CD4-positive, alpha-beta T cell (primary cell): ENCODE results near the gene OLFM2. TPM values are rescaled to one million over a fixed set of nuclear protein-coding genes. Genes with fewer than 3 reads are reported as not detected.

Source experiments
- ATAC-seq: fragments of 200-7000 bp; cut with Tn5 transposase; one replicate; pipeline ENCODE4 v1.10.0; 2022; ENCODE audit warnings: mild to moderate bottlenecking; ENCODE audit not compliant: poor library complexity
- CTCF ChIA-PET: fragments of 350-600 bp; sonication (Branson Sonifier 250); formaldehyde crosslinking; loops from one replicate; lab custom pipeline; 2021; ENCODE audit warnings: antibody characterized with exemption, inconsistent platforms; lab: Charles Lee
- POLR2A ChIA-PET: fragments of 350-600 bp; sonication (Branson Sonifier 250); formaldehyde crosslinking; loops from one replicate; lab custom pipeline; 2021; ENCODE audit warnings: antibody characterized with exemption, inconsistent platforms; lab: Charles Lee
- DNase-seq, 14 experiments: peaks; one replicate each; pipeline ENCODE4 v3.0.0-alpha.2; 2013 to 2020; ENCODE audit warnings: mixed read lengths in 2 of 14
- H3K27ac ChIP-seq, 2 donors: one replicate each; pipeline versions ENCODE4 v1.5.1 to v1.7.0; 2013; ENCODE audit warnings: low read length in 2 of 2, low read depth in 1 of 2, mild to moderate bottlenecking in 1 of 2
- H3K27me3 ChIP-seq, 2 experiments: 1 replicate in 1 of 2; 2 replicates in 1 of 2; pipeline versions ENCODE4 v1.6.1 to v1.7.0; 2013; ENCODE audit warnings: low read length in 2 of 2, control low read depth in 1 of 2, mild to moderate bottlenecking in 1 of 2, moderate library complexity in 1 of 2; ENCODE audit not compliant: insufficient read depth in 2 of 2, control insufficient read depth in 1 of 2
- H3K36me3 ChIP-seq: one replicate; pipeline ENCODE4 v1.6.1; 2013; ENCODE audit warnings: low read length, control low read depth; ENCODE audit not compliant: insufficient read depth
- H3K4me1 ChIP-seq: one replicate; pipeline ENCODE4 v1.6.1; 2013; ENCODE audit warnings: low read length, control low read depth; ENCODE audit not compliant: insufficient read depth
- H3K4me3 ChIP-seq: one replicate; pipeline ENCODE4 v1.5.1; 2013; ENCODE audit warnings: mild to moderate bottlenecking, low read length, moderate library complexity
- H3K9me3 ChIP-seq, 2 experiments: 1 replicate in 1 of 2; 2 replicates in 1 of 2; pipeline versions ENCODE4 v1.6.1 to v1.7.0; 2013; ENCODE audit warnings: low read length in 2 of 2, mild to moderate bottlenecking in 2 of 2, control low read depth in 1 of 2, moderate library complexity in 1 of 2; ENCODE audit not compliant: control insufficient read depth in 1 of 2, insufficient read depth in 1 of 2
- H3K27ac Mint-ChIP-seq: one replicate; pipeline ENCODE4 v1.8.0; 2020; ENCODE audit warnings: mixed read lengths
- H3K27me3 Mint-ChIP-seq: one replicate; pipeline ENCODE4 v1.8.0; 2021; ENCODE audit warnings: mixed read lengths
- H3K36me3 Mint-ChIP-seq: one replicate; pipeline ENCODE4 v1.8.0; 2021; ENCODE audit warnings: low read depth, mixed read lengths
- H3K4me1 Mint-ChIP-seq: one replicate; pipeline ENCODE4 v1.8.0; 2021; ENCODE audit warnings: low read depth, mixed read lengths
- H3K4me3 Mint-ChIP-seq: one replicate; pipeline ENCODE4 v1.8.0; 2020; ENCODE audit warnings: mild to moderate bottlenecking, mixed read lengths
- H3K9me3 Mint-ChIP-seq: one replicate; pipeline ENCODE4 v1.8.0; 2020; ENCODE audit warnings: mixed read lengths
- intact Hi-C, 2 experiments: fragments of 100-400 bp; cut with DNase I in 1 of 2; cut with micrococcal nuclease in 1 of 2; formaldehyde crosslinking; loops; one replicate each; pipeline versions ENCODE4 v1.15.1 to v1.9.0; 2023 to 2025; cut with DNase I, micrococcal nuclease
- total RNA-seq, 174 experiments: library from RNA in 2 of 174; stranded (reverse) in 2 of 174; gene quantifications; one replicate each; pipeline ENCODE4 v1.2.3 and lab custom pipeline; 2021 to 2026
- TF ChIP-seq, protein P1 (sequence below): fragments of 200-600 bp; IDR thresholded peaks from one replicate; pipeline ENCODE4 v1.8.0; 2022; ENCODE audit warnings: antibody characterized with exemption, mild to moderate bottlenecking

OLFM2 gene
- total RNA-seq, 2 experiments from 2014 or later: 4.1 to 4.8 TPM

DNA sequence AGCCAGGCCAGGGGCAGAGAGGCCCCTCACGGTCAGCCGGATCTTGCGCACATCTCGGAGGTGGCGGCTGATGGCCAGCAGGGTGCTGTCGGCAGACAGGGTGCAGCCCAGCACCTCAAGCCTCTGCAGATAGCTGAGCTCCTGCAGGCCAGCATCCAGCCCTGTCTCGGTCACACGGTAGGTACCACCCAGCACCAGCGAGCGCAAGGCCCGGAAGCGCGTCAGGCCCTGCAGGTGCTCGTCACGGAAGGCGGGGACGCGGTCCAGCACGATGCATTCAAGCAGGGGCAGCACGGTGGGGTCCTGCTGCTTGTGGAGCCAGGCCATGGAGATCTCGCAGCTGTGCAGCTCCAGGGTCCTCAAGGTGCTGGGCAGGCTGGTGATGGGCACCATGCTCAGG lies 125.2 kb downstream of the OLFM2 start:
- TF ChIP-seq, protein P1, sequence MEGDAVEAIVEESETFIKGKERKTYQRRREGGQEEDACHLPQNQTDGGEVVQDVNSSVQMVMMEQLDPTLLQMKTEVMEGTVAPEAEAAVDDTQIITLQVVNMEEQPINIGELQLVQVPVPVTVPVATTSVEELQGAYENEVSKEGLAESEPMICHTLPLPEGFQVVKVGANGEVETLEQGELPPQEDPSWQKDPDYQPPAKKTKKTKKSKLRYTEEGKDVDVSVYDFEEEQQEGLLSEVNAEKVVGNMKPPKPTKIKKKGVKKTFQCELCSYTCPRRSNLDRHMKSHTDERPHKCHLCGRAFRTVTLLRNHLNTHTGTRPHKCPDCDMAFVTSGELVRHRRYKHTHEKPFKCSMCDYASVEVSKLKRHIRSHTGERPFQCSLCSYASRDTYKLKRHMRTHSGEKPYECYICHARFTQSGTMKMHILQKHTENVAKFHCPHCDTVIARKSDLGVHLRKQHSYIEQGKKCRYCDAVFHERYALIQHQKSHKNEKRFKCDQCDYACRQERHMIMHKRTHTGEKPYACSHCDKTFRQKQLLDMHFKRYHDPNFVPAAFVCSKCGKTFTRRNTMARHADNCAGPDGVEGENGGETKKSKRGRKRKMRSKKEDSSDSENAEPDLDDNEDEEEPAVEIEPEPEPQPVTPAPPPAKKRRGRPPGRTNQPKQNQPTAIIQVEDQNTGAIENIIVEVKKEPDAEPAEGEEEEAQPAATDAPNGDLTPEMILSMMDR: no peak

DNA sequence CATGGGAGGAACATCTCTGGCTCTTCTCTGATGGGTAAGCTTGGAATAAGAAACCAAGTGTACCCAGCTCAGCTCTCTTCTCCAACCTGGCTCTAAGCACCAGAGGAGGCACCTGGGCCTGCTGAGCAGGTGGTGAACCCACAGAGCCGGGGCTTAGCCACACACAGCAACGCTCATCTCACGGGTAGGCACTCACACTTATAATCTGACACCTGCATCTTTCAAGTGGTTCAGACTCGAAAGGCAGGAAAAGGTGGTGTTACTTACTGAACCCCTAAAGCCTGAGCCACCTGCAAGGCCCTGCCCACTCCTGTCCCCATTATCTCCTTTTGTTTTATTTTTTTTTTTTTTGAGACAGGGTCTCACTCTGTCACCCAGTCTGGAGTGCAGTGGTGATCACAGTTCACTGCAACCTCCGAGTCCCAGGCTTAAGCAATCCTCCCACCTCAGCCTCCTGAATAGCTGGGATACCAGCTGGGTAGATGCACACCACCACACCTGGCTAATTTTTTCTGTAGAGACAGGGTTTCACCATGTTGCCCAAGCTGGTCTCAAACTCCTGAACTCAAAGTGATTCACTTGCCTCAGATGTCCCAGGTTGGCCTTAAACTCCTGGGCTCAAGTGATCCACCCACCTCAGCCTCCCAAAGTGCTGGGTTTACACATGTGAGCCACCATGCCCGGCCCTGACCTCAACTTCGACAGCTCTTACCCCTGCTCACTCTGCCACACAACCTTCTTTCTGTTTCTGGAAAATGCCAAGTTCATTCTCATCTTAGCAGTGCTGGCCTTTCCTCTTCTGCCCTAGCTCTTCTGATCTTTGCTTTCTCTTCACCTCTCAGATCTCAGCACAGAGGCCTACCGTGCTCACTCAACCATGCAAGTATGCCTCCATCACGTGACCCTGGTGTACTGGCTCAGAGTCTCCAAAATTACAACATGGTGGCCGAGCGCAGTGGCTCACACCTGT lies 127.2 kb downstream of the OLFM2 start:
- H3K4me1 Mint-ChIP-seq: peaks cover 34% of the 10 kb centered on the region
- Histone ChIP-seq H3K4me1 (peaks cover 50% of the 10 kb centered on the region), H3K4me3 (no peak overlapping the region), H3K36me3 (peaks cover 22% of the 10 kb centered on the region), H3K27ac (peak overlapping the region; percentile 61 to 69), H3K9me3 (no peaks in the 10 kb centered on the region), H3K27me3 (no peaks in the 10 kb centered on the region)
- H3K27me3 Mint-ChIP-seq: no peaks in the 10 kb centered on the region
- TF ChIP-seq, protein P1: no peak
- intact Hi-C loops: no loop called here
- H3K27ac Mint-ChIP-seq: peak overlapping the region; percentile 70
- POLR2A ChIA-PET: interaction anchor here (1.0 to 1.6 kb wide), 2 partner anchors 9 to 16 kb away, joined by 3 to 11 read pairs; partner anchors contain the start of gene FBXL12
- ATAC-seq (peak; percentile 87), DNase-seq (peak in 10 of 14 experiments; percentile 17 to 82 (median 36))
- H3K9me3 Mint-ChIP-seq: no peaks in the 10 kb centered on the region
- peak overlapping the region; percentile 13 for H3K4me3 Mint-ChIP-seq
- CTCF ChIA-PET: no interaction called here
- peaks cover 18% of the 10 kb centered on the region for H3K36me3 Mint-ChIP-seq

More for the DNA sequence above, 125.2 kb downstream of the OLFM2 start:
- intact Hi-C loops: no loop called here
- no peaks in the 10 kb centered on the region for H3K27me3 ChIP-seq
- H3K9me3 Mint-ChIP-seq: no peaks in the 10 kb centered on the region
- no peak for ATAC-seq
- H3K9me3 ChIP-seq: peaks cover 0 to 7% of the 10 kb centered on the region in 2 experiments
- no peak for DNase-seq
- H3K27ac ChIP-seq: no peak overlapping the region
- peaks cover 22% of the 10 kb centered on the region for H3K36me3 ChIP-seq
- CTCF ChIA-PET: no interaction called here
- no peaks in the 10 kb centered on the region for H3K27me3 Mint-ChIP-seq
- POLR2A ChIA-PET: no interaction called here
- H3K36me3 Mint-ChIP-seq: peaks cover 33% of the 10 kb centered on the region
- H3K4me1 Mint-ChIP-seq: peaks cover 35% of the 10 kb centered on the region
- H3K27ac Mint-ChIP-seq: no peak overlapping the region
- H3K4me3 ChIP-seq: no peak overlapping the region
- H3K4me3 Mint-ChIP-seq: no peak overlapping the region
- peaks cover 46% of the 10 kb centered on the region for H3K4me1 ChIP-seq

DNA sequence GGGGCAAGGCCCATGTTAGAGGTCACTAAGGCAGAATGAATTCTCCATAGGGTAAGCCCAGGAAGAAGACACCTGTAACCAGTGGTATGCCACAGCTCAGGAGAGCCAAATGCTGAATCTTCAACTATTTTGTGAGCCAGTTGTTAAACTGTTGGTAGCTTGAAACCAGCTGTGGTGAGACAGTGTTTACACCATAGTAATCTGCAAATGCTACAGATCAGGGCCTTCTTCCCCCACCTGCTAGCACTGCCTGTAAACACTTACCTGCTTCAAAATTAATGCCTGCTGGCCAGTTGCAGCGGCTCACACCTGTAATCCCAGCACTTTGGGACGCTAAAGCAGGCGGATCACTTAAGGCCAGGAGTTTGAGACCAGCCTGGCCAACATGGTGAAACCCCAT lies 129.5 kb downstream of the OLFM2 start:
- CTCF ChIA-PET: no interaction called here
- no peaks in the 10 kb centered on the region for H3K9me3 Mint-ChIP-seq
- H3K4me3 Mint-ChIP-seq: no peak overlapping the region
- H3K27ac ChIP-seq: peak overlapping the region; percentile 41 to 47
- H3K27ac Mint-ChIP-seq: peak overlapping the region; percentile 70
- H3K36me3 Mint-ChIP-seq: peaks cover 13% of the 10 kb centered on the region
- DNase-seq: no peak
- no peak for ATAC-seq
- intact Hi-C loops: no loop called here
- no peaks in the 10 kb centered on the region for H3K27me3 ChIP-seq
- TF ChIP-seq, protein P1: no peak
- H3K27me3 Mint-ChIP-seq: no peaks in the 10 kb centered on the region
- no peaks in the 10 kb centered on the region for H3K9me3 ChIP-seq
- POLR2A ChIA-PET: interaction anchor here (1.5 kb wide), 1 partner anchor 12 kb away, joined by 4 read pairs; the partner anchor contains the start of gene FBXL12
- H3K4me3 ChIP-seq: no peak overlapping the region
- H3K4me1 ChIP-seq: peaks cover 50% of the 10 kb centered on the region
- peaks cover 18% of the 10 kb centered on the region for H3K36me3 ChIP-seq
- peaks cover 35% of the 10 kb centered on the region for H3K4me1 Mint-ChIP-seq

Other genes with a start within 250 kb of the OLFM2 start
- gene ZNF846, start 167.8 kb downstream of the OLFM2 start, total RNA-seq: 1 to 10 TPM; 7.9 to 8.5 TPM
- gene FBXL12, start 117.4 kb downstream of the OLFM2 start, total RNA-seq: 10 to 100 TPM; 33.4 to 38.4 TPM
- 100 to 1,000 TPM; 163 to 165 TPM for gene UBL5, start 108.6 kb downstream of the OLFM2 start, total RNA-seq
- 10 to 100 TPM; 33.2 to 35.3 TPM for gene PIN1, start 101.2 kb downstream of the OLFM2 start, total RNA-seq
- 1 to 10 TPM; 4.4 to 5.2 TPM for gene COL5A3, start 74.0 kb upstream of the OLFM2 start, total RNA-seq
- not detected for gene RDH8, start 77.0 kb upstream of the OLFM2 start, total RNA-seq
- gene SHFL, start 149.8 kb upstream of the OLFM2 start, total RNA-seq: 10 to 100 TPM; 58.5 to 61.7 TPM
- gene ANGPTL6, start 166.2 kb upstream of the OLFM2 start, total RNA-seq: under 1 TPM; 0.61 to 0.63 TPM
- gene PPAN, start 169.8 kb upstream of the OLFM2 start, total RNA-seq: 100 to 1,000 TPM; 119 to 127 TPM
- gene P2RY11, start 175.2 kb upstream of the OLFM2 start, total RNA-seq: 10 to 100 TPM; 88.5 to 93.9 TPM
- 100 to 1,000 TPM; 328 to 343 TPM for gene EIF3G, start 183.4 kb upstream of the OLFM2 start, total RNA-seq